Activated naive CD8-positive, alpha-beta T cell treated with anti-CD3 and anti-CD28 coated beads, Interleukin-2, amount 50 U/mL, for 16 hours (primary cell): ENCODE measurements around the gene APOBEC3B.
"Not testable (repeated sequence)": the region's sequence is repeated elsewhere in the genome, so short reads cannot be mapped to it uniquely, and the experiment has no call there.

Experiments
- DNase-seq: peaks from one replicate; pipeline ENCODE4 v3.0.0-alpha.2; 2020; ENCODE audit warnings: low read depth, low spot score

Gene APOBEC3B

GRCh38 chr22:38951734-38952133, 30.4 kb upstream of the APOBEC3B start:
- DNase-seq: no peak

DNA sequence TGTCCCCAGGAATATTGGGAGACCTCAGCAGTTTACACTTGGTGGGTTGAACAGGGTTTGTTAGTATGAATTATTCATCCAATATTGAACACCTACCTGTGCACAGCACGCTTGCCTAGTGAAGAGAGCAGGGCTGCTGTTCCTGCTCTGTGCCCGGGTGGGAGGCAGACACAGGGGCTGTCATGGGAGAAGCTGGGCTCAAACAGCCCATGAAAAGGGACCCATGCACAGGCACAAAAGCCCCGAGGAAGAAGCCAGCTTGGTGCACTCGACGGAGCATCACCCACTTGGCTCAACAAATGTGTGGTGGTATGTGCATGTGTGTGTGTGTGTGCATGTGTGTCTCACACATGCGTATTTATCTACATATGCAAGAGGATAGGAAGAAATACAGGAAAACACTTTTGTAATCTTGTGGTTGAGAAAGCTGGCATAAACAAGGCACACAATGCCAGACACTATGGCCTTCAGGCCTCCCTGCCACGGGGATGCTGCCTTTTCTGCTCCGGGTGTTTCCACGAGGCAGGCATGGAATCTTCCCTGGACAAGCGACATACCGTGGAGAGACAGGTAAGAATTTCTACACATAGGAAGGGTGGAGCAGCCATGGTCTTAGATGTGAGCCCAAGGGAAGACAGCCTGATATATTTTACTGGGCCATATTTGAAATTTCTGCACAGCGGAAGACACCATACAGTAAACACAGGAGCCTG, 29.7 kb upstream of the APOBEC3B start:
- DNase-seq: no peak

GRCh38 chr22:38953091-38953490, 29.1 kb upstream of the APOBEC3B start:
- DNase-seq: no peak

GRCh38 chr22:38953577-38954413, 28.4 kb upstream of the APOBEC3B start:
- DNase-seq: no peak

DNA sequence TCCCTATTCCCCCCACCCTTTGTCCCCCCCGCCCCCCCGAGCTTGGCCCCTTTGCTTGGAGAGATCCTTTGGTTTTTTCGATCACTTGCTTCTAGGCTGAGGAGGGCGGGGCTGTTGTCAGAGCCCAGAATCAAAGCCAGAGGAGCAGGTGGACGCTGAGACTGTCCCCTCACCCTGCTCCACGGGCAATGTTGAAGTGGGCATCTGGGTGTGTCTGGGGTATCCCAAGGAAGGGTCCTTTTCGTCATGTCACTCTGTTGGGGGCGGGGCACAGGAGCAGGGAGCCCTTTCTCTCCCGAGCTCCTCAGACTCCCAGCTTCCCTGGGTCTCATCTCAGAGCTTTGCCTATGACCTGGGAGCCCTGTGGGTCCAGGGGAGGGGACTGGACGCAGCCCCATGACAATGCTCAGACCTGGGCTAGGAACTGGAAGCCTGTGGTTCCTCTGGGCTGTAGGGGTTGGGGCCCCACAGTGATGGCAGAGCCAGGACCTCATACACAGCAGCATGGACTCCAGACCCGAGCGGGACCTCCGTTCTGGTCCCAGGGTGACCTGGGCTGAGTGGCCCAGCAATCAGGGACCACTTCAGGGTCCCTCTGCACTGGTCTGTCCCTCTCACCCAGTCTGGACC, 27.6 kb upstream of the APOBEC3B start:
- DNase-seq: no peak

DNA sequence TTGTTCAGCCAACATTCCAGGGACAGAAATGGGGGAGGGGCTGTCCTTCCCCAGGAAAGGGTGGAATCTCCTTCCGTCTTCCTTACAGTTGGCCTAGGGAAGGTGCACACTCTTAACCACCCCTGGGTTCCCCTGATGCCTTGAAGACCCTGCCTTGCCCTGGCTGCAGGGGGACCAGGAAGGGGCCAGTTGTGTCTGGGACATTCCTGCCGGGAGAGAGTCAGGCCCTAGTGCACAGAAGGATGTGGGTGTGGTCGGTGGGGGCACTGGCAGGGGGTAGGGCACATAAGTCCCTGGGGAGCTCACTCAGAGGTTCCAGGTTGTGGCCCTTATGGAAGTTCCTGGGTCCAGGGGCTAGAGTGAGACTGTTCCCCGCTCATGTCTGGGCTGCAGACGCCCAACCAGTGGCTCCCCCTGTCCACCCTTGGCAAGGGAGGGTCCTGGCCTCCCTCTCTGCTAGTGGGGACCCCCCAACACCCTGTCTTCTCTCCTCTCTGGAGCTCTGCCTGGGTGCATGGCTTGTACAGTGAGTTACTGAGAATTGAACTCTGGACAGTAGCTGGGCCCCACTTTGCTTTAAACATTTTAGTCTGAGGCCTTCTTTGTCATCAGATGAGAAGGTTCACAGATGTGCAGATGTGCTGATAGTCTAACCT, 26.8 kb upstream of the APOBEC3B start:
- no peak for DNase-seq

DNA sequence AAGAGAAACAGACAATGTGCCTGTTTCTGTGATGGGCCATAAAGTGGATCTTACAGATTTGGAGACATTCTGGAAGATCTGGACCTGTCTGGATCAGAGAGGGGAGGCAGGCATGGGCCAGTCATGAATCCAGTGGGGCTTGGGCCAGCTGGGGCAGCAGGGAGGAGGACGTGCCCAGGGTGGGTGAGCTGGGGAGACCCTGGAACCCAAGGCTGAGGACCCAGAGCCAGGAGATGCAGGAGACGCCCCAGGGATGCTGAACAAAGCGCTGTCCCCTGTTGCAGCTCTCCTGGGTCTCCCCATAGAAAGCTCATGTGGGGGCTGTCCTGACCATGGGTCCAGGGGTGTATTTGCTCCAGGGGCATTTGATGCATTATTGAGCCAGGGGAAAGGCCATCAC, 26.2 kb upstream of the APOBEC3B start:
- no peak for DNase-seq

GRCh38 chr22:38956551-38956950, 25.6 kb upstream of the APOBEC3B start:
- DNase-seq: no peak

GRCh38 chr22:38957046-38957770, 24.9 kb upstream of the APOBEC3B start, which contains the start of gene APOBEC3A:
TSS of gene APOBEC3A (plus strand) at chr22:38957609. CDS start at chr22:38957692, 83 bp downstream.
- DNase-seq: no peak

DNA sequence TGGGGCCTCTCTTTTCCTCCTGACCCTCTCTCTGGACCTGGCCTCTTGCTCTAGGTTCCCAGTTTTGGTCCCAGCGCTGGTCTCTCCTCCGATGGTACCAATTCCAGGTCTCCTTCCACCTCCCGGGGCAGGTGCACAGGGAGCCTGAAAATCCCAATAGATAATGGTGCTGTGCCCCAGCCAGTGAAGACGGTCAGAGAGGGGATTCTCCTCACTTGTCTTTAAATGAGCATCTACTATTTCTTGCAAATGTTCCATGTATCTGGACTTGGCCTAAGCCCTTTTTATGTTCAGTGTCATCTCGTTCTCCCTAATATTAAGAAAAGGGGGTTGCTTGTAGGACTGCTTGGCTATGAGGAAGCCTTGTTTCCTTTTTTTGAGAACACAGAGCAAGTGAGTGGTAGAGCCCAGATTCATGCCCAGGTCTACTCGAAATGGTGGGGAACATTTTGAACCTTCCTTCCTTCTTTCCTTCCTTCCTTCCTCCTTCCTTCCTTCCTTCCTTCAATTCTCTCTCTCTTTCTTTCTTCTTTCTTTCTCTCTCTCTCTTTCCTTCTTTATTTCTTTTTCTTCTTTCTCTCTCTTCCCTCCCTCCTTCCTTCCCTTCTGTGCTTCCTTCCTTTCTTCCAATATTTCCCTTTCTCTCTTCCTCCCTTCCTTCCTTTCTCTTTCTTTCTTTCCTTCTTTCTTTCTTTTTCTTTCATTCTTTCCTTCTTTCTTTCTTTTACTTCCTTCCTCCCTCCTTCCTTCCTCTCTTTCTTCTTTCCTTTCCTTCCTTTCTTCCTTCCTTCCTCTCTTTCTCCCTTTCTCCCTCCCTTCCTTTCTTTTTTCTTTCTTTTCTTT, 24.1 kb upstream of the APOBEC3B start:
- no peak for DNase-seq

- DNase-seq: not testable (repeated sequence)
These were observed 23.6 kb upstream of the APOBEC3B start for GRCh38 chr22:38958651-38958943.

DNA sequence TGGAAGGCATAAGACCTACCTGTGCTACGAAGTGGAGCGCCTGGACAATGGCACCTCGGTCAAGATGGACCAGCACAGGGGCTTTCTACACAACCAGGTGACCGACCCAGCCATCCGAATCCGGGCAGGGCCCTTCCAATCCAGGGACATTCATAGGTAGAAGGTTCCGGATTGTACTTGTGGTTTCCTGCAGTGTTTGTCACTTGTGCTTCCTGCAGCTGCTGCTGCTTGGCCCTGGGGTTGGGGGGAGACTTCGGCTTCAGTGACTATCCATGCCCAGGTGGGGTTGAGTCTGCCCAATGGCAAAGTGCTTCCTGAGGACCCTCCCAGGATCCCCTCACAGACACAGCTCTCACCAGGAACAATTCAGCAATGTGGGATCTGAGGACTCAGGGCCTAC, 22.6 kb upstream of the APOBEC3B start:
- DNase-seq: no peak

DNA sequence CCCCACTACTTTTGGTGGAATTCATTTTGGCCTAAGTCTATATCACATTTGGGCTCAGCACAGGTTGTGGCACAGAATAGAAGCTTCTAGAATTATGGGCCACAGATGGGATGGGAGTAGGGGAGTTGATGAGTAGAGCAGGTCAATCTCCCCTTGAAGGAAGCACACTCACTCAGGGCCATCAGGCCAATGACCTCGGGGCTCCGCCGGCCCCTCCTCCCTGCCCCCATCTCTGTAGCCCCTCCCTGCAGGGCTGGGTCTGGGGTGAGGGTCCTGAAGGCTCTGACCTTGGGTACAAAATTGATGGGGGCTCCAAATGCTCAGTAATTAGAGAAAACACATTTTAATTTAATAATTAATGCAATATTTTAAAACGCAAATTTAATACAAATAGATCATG, 21.5 kb upstream of the APOBEC3B start:
- DNase-seq: not testable (repeated sequence)

DNA sequence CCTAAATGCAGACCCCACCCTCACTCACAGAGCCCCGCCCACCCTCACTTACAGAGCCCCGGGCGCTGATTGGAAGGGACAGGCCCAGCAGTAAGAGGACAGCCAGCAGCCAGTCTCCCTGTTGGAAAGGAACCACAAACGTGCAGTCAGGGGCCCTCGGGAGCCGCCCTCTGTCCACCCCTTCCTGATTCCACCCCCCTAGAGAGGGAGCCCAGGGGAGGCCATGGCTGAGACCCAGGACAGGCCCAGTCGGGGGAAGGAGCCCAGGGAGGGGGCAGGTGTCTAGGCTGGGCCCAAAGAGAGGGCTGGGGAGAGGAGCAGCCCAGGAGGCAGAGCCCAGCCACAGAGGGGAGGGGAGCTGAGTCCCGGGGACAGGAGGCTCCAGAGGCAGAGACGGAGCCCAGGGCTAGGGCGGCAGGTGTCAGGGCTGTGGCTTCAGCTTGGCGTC, 18.8 kb upstream of the APOBEC3B start:
- DNase-seq: not testable (repeated sequence)

DNA sequence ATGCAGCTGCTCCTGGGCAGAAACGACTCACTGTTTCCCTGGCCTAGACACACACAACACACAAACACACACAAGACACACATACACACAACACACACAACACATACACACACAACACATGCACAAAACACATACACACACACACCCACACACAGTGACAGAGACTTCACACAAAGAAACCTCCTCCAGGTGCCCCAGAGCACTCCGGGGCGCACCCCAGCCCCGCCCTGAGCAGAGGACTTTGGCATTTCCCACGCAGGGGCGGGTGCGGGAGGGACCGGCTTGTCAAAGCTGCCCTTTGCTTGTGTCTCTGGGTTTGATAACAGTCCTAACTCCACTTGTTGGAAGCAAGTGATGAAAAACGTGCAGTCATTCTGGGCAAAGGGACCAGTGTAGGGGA, 18.3 kb upstream of the APOBEC3B start:
- DNase-seq: no peak

DNA sequence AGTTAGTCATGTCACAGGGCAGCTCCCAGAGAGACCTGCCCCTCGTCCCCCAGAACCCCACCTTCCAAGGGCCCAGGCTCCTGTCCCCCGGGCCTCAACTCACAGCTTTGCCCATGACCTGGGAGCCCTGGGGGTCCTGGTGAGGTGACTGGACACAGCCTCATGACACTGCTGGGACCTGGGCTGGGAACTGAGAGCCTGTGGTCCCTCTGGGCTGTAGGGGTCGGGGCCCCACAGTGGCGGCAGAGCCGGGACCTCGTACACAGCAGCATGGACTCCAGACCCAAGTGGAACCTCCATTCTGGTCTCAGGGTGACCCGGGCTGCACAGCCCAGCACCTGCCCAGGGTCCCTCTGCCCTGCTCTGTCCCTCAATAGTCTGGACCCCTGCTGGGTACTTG, 17.8 kb upstream of the APOBEC3B start:
- DNase-seq: no peak

- DNase-seq: no peak
These were observed 17.2 kb upstream of the APOBEC3B start for GRCh38 chr22:38964989-38965388.

DNA sequence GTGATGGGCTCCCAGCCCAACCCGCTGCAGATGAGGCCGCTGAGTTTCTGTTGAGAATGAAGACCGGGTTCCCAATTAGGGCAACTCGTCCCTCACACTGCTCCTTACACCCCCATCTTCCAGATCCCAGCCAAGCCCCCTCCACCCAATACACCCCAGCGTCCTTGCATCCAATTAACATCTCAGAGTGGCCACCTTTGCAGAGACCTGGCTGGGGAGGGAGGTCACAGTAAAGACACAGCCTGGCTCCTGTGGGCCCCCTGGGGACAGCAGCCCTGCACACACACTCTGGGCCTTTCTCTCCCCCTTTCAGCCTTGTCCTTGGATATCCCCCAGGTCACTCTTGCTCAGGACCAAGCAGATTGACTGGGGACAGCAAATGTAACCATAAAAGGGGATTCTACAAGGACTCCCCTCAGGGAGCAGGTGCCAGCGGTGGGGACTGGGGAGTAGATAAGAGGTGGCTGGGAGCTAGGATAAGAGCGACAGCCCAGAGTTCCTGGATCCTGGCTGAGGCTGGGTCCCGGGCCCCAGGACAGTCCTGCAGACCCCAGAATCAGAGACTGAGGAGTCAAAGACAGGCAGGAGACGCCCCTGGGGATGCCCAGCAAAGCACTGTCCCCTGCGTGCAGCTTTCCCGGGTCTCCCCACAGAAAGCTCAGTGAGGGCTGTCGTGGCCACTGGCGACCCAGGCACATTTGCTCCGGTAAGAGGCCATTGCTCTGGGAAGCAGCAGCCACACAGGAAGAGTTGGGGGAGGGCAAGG, 16.4 kb upstream of the APOBEC3B start:
- no peak for DNase-seq

DNA sequence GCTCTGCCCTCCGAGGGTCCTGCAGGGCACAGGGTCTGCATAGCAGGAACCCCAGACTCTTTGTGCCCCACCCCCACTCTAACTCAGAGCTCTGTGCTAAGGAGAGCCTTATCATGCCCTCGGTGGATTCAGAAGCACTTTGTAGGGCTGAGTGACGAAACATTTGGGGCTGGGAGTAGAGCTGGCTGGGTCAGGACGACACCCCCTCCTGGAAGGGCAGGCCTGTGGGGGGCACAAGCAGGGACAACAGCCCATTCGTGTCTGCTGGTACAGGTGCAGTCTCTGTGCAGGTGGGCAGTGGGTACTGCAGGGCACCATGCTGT, 15.8 kb upstream of the APOBEC3B start:
- no peak for DNase-seq

DNA sequence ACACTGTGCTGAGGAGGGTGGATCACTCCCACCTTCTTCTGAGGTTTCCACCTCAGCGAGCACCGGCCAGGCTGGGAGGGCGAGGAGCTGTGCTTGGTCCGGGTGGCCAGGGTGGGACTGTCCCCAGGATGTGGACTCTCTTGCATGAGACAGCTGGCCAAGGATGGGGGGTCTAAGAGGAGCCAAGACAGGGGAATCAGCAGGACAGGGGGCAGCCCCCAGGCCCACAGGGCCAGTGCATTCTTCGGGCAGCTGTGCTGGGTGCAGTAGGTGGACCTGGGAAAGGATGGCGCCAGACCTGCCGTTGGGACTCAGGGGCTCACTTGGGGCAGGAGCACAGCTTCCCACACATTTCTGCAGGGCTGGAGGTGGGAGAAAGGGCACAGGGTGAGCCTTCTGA, 15.2 kb upstream of the APOBEC3B start:
- DNase-seq: no peak
